Measurements from ENCODE around the gene KRTAP12-4.

DNA sequence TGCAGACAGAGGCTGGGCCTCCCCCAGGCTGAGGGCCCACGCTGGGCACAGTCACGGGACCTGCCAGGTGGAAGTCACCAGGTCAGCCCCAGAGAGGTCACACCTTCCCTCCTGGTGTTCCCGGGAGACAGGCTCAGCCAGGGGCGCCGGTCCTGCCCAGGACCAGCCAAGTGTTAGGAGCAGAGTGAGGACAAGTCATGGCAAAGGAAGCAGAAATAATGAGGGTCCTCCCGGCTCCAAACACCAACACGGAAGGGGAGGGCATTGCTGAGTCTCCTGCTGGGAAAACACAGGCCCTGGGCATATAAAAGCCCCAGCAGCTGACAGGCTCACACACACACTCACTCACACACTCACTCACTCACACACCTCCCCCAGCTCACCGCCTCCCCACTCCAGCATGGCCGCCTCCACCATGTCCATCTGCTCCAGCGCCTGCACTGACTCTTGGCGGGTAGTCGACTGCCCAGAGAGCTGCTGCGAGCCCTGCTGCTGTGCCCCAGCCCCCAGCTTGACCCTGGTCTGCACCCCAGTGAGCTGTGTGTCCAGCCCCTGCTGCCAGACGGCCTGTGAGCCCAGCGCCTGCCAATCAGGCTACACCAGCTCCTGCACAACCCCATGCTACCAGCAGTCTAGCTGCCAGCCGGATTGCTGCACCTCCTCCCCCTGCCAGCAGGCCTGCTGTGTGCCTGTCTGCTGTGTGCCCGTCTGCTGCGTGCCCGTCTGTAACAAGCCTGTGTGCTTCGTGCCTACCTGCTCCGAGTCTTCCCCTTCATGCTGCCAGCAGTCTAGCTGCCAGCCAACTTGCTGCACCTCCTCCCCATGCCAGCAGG is 17.2 kb downstream of the KRTAP12-4 start, which contains the start of gene KRTAP10-10:
- TF ChIP-seq, protein P1, sequence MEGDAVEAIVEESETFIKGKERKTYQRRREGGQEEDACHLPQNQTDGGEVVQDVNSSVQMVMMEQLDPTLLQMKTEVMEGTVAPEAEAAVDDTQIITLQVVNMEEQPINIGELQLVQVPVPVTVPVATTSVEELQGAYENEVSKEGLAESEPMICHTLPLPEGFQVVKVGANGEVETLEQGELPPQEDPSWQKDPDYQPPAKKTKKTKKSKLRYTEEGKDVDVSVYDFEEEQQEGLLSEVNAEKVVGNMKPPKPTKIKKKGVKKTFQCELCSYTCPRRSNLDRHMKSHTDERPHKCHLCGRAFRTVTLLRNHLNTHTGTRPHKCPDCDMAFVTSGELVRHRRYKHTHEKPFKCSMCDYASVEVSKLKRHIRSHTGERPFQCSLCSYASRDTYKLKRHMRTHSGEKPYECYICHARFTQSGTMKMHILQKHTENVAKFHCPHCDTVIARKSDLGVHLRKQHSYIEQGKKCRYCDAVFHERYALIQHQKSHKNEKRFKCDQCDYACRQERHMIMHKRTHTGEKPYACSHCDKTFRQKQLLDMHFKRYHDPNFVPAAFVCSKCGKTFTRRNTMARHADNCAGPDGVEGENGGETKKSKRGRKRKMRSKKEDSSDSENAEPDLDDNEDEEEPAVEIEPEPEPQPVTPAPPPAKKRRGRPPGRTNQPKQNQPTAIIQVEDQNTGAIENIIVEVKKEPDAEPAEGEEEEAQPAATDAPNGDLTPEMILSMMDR (IDR thresholded peaks at IDR 0.05): no peak
- TF ChIP-seq POLR2AphosphoS5 (IDR thresholded peaks at IDR 0.05; ENCODE audit: low read depth, low read length): no peak
- TF ChIP-seq, protein P2, sequence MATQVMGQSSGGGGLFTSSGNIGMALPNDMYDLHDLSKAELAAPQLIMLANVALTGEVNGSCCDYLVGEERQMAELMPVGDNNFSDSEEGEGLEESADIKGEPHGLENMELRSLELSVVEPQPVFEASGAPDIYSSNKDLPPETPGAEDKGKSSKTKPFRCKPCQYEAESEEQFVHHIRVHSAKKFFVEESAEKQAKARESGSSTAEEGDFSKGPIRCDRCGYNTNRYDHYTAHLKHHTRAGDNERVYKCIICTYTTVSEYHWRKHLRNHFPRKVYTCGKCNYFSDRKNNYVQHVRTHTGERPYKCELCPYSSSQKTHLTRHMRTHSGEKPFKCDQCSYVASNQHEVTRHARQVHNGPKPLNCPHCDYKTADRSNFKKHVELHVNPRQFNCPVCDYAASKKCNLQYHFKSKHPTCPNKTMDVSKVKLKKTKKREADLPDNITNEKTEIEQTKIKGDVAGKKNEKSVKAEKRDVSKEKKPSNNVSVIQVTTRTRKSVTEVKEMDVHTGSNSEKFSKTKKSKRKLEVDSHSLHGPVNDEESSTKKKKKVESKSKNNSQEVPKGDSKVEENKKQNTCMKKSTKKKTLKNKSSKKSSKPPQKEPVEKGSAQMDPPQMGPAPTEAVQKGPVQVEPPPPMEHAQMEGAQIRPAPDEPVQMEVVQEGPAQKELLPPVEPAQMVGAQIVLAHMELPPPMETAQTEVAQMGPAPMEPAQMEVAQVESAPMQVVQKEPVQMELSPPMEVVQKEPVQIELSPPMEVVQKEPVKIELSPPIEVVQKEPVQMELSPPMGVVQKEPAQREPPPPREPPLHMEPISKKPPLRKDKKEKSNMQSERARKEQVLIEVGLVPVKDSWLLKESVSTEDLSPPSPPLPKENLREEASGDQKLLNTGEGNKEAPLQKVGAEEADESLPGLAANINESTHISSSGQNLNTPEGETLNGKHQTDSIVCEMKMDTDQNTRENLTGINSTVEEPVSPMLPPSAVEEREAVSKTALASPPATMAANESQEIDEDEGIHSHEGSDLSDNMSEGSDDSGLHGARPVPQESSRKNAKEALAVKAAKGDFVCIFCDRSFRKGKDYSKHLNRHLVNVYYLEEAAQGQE (IDR thresholded peaks at IDR 0.05; ENCODE audit: insufficient read depth in 1 of 2, low read depth in 2 of 2, low read length in 1 of 2): no peak
